Fibroblast of peridontal ligament (primary cell): ENCODE measurements around the gene ABR.
A peak's percentile ranks its signal among the peaks of the same experiment; 100 is the strongest.

Source experiments
- DNase-seq: peaks from one replicate; pipeline ENCODE4 v3.0.0-alpha.2; 2010; ENCODE audit errors: extremely low read depth

The ABR gene

DNA sequence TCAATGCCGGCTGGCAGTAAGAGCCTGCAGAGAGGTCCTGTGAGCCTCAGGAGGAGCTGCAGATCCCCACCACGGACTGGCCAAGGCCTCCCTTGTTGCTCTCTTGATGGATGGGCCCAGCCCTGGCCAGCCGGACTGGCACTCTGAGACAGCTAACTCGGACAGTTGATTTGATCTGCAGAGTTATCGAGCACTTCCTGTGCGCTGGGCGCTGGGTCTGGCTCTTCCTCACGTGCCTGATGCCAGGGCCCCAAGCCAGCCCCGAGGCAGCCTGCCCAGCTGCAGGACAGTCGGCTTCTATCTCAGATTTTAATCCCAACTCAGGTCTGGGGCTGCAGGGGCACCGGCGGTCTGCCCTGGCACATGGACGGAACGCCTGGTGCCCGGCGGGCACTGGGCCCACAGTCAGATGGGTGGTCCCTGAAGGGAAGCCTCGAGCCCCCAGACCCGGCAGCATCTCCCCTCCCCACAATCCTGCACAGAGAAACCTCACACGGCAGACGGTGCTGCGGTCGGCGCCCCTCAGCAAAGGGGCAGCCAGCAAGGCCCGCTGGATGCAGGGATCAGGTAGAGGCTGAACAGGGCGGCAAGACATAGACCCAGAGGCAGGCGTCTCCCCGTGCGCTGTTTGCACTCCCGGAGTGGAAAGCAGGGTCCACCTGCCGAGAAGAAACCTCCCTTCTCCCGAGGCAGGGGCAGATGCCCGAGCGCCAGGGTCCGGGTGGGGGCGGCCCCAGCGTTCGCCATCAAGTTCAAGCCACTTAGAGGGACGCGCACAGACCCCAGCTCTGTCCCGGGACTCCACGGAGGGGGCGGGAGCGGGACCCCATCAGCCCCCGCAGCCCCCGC is 148.9 kb downstream of the ABR start:
- DNase-seq = no peak

DNA sequence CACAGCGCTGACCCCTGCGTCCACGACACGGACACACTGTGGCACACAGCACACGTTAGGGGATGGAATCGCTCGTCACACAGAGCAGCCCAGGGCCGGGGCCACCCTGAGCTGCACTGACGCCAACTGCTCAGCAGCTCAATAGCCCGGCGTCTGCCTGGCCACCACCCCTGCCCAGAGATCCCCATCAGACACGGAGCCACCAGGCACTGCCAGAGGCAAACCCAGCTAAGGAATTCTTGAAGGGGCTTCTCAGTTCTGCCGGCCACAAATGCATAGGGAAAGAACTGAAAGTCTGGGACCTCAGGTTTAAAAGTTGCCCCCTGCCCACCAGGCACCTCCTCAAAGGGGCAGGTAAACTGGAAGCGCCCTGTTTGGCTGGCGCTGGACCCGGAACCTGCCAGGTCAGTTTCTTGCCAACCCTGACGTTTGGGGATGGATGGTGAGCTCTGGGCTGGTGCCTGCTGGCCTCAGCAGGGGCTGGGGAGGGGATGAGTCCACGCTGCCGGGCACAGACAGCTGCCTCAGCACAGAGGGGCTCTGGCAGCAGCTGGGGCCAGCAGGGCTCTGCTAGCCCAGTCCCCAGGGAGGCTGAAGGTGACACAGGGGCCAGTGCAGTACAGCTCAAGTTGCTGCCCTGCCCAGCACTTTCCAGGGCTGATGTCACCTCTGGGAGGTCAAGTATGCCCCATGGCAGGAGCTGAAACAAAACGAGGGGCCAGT is 149.7 kb downstream of the ABR start:
- DNase-seq = no peak

DNA sequence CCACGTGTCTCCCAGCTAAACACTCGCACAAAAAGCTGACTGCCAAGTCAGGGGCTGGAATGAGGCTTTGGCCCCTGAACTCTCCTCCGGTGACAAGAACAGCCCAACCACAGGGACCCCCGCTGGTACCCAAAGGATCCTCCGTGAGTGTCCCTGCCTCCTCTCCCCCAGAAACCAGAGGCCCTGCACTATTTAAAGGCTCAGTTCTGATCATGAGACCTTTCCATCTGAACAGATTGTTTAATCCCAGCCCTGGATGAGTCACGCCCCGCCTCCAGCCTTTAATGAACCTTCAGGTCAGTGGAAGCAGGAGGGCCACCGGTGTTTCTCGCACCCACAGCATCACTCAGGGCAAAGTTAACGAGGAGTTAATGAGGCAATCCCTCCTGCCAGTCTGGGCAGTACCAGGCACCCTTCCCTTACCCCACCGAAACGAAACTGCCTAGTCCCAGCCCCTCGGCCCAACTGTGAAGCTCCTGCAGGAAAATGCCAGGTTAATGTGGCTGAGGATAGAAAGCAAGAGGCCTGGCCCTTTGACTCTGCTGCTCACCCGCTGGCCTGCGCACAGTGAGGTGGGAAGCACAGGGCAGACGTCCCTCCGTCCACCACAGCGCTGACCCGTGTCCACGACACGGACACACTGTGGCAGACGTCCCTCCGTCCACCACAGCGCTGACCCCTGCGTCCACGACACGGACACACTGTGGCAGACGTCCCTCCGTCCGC is 150.4 kb downstream of the ABR start:
- peak; percentile 70 for DNase-seq

DNA sequence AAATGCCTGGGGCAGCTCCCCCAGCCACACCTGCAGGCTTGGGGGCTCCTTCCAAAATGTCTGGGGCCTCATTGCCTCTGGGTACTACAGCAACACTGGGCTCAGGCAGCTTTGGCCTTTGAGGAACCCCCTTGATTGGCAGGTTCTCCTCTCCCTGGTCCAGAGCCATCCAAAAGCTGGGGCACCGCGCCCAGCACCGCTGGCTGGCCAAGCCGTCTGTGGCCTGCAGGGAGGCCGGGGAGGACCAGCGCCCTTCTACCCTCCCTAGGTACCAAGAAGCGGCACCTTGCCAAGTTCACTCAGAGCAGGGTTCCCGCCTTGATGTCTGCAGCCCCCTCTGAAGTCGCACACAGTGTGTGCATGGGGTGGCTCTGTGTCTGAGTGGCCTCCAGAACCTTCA is 152.7 kb downstream of the ABR start:
- DNase-seq = no peak

DNA sequence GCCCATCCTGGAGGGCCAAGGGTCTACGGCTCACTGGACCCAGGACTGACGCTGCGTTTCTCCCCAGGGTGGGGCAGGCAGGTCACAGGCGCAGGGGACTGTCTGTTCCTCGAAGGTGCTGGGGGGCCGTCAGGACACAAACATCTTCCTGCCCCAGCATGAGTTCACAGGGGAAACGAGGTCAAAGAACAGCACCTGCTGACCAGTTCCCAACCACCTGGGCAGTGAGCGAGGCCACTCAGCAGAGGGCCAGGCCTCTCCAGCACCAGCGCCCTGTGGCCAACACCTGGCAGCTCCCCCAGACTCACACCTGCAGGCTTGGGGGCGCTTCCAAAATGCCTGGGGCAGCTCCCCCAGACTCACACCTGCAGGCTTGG is 153.2 kb downstream of the ABR start:
- no peak for DNase-seq

DNA sequence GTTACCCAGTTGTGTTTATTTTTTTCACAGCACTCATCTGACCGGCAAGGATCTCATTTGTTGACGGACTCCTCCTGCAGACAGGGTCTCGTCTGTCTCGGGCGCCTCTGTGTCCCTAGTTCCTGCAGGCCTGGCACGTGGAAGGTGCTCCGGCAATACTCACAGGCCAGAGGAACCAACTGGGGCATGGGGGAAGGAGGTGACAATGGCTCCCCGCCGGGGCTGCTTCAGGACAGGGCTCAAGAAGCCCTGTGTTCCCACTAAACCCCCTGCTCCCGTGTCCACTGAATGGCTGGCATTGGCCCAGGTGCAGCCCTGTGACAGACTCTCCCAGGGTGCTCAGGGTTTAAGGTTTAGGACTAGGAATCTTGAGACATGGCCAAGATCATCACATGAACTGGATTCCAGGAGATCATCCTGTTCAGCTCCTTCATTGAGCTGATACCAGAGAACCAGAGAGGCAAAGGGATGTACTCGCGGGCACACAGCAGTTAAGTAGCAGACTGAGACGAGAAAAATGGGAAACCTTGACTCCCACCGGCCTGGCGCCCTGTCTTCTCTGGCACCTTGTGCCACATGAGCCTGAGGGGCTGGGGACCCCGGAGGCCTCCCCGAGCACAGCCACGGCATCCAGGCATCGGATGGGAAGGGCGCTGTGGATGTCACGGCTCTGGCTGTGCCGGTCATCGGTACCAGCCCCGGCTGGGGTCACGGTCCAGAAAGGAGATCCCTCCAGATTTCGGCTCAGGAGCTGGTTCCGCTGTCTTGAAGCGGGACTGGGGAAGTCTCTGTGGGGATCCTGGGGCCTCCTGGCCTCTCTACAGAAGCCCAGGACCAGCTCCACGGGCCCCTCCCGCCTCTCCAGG is 153.8 kb downstream of the ABR start:
- DNase-seq = no peak

DNA sequence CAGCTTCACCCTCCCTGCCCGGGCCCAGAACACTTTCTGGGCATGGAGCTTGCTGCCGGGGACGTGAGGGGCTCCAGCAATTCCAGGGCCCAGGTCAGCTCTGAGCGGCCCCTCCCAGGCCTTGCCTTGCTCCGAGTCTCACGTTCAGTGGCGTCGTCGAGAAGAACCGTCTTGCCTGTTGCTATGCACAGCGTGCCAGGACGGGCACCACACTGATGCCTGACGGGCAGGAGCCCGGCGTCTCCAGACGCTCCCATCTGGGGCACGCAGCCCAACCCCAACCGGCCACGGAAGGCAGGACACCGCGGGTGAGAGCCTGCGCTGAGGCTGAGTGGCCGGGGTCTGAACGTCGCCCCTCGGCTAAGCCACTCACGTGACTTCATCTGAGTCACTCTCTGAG is 155.7 kb downstream of the ABR start:
- DNase-seq = no peak

DNA sequence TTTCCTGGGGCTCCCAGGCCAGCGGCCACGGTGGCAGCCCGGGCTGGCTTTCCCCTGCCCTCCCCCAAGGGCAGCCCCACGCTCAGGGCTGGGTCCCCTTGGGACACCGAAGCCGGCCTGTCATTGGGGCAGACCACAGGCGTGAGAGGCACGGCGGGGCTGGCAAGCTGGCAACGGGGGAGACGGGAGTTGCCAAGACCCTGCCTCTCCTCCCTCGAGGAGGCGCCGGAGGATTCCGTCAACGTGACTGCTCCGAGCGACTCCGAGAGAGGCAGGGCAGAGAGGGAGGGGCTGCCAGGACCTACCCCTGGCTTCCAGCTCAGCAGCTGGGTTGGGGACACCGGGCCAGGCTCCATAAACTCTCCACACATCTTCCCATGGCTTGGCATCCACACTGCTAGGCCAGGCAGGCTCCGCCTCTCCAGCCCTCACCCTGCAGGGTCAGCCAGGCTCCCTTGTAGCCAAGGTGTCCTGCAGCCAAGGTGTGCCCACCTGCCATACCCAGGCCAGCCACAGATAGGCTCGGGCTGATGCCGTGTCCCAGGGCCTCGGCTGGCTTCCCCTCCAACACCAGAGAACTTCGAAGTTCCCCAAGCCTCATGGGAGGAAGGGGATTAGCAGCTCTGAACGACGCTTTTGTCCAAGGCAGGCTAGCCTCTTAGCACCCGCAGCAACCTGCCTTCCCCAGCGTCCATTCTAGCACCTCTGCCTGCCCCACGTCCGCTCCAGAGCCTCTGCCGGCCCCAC is 157.3 kb downstream of the ABR start:
- DNase-seq = no peak

DNA sequence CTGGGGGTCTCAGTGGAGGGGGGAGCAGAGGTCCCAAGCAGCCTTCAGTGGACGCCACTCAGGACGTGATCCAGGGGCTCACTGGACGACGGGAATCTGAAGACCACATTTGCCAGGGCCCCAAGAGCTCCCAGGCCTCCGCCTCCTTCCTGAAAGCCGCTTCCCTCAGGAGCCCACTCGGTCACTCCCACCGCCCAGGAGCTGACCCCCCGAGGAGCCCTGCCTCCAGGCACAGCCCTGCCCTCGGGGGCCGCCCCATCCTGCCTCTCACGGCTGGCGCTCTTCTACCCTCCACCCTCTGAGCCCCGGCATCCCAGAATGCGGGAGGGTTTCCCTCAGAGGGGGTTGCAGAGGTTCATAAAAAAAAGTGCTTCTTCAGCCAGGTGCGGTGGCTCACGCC is 158.6 kb downstream of the ABR start:
- DNase-seq = no peak

DNA sequence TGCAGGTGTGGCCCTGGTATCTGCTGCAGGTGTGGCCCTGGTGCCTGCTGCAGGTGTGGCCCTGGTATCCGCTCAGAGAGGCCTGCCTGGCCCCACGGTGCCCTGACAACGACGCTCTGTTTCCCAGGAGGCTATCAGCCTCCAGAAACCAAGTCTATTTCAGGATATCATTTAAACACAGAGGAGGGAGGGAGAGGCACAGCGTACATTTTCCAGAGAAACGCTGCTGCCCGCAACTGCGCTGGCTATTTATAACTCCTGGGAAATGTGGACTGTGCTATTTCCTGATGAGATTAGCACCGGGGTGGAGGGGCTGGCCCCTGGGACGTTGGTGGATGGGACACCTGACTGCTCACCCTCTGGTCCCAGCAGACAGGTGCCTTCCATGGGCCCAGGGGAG is 160.3 kb downstream of the ABR start:
- DNase-seq = no peak

DNA sequence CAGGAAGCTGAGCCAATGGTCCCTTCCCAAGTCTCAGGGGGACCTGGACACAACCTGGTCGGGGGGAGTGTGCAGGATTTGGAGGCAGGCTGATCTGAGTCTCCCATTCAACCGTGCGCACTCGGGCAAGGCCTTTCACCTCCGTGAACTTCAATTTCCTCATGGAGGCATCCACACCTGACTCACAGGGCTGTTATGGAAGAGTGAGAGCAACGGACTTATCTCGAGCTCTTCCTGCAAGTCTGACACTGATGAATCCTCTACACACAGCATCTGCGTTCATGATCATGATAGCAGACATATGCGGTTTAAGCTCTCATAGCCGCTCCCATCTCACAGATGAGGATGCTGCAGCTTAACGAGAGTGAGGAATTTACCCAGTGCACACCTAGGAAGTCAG is 161.2 kb downstream of the ABR start:
- no peak for DNase-seq

DNA sequence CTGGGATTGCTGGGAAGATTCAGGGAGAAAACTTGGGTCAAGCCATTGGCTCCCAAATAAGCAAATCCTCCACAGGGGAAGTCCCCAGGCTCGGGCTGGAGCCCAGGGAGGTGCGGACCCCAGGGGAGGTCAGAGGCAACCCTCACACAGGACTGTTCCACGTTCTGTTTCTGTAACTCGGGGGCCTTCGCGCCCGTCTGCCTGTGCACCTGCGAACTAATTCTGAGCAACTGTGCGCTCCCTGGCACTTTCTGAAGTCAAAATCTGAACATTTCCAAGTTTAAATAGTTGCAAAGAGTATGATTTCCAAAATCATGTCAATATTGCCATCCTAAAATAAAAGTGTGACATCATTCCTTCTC is 166.1 kb downstream of the ABR start:
- DNase-seq = no peak

DNA sequence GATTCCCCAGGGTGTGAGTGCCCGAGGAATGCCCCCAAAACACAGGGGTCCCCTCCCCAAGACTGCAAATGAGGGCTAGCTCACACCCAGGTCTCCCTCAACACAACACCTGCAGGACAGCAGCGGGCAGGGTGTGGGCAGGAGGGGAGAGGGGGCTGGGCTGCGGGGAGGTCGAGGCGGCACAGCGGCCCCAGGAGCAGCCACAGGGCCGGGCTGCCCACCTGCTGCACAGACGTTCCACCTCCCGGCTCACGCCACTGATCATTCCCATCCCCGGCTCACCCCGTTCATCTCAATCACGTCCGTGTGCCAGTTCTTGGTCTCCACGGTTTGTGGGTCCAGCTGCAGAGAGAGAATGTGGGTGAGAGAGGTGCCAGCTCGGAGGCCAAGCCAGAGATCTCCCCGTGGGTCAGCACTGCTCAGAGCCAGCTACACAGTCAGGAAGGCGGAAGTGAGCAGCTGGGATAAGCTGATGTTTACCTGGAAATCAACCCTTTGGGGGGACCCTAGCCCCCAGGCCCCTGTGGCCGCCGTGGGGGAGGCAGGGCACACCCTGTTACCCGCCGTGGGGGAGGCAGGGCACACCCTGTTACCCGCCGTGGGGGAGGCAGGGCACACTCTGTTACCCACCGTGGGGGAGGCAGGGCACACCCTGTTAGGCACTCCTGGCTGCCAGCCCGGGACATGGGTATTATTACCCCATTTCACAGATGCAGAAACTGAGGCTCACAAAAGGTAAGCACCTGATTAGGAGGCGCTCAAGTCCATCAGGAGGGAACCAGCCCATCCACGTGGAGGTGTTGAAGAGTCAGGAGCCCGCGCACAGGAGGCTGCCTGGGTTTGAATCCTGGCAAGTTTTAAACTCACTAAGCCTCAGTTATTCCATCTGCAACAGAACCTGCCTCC is 166.7 kb downstream of the ABR start:
- DNase-seq = no peak

DNA sequence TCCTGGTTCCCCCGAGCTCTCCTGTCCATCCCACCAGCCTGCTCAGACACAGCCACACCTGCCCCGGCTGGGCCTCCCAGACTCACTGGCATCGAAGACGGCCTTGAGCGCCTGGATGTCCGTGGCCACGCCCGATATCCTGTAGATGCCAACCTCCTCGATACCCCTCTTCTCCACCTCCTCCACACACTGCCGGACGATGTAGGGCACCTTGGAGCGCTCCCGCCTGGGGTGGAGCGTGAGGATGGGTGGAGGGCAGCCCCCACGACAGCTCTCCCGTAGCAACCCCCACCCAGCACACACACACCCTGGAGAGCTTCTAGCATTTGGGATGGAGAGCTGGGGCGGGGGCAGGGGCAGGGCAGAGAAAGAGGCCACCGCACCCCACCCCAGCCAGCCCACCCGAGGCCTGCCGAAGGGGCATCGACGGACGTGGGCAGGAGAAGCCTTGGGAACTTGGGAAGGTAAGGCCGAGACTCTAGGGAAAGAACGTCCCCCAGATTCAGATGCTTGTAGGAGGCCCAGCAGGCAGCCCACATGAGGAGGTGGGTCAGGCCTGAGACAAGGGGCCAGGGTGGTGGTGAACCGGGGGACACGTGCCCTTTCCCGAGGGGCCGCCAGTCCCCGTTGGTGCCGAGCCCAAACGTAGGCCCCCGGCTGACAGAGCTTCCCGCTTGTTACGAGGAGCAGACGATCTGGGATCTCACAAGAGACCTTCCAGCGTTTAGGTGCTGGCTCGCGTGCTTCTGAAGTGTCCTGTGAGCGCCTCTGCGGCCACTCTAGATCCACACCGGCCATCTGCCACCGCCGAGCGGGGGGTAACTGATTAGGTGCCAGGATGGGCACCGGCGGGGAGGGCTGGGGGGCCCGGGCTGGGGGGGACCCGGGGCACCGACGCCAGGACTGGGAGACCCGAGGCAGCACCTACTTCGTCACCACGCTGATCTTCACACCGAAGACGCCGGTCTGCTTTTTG is 167.7 kb downstream of the ABR start:
- DNase-seq = no peak

DNA sequence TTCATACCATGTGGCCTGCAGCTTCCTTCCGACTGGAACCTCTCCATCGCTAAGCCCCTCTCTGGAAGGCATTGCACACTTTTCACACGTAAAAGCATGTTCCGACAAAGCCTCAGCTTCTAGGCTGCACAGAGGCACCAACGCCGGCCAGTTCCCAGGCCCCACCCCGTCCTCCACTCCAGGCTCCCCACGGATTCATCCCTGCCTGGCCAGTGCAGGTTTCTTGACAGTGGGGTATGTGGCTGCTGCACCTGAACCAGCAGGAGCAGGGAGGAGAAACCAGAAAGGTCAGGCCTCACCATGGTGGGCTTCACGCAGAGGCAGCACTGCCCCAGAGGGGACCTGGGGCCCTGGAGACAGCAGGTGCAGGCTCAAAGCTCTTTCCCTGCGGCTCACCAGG is 168.6 kb downstream of the ABR start:
- no peak for DNase-seq

DNA sequence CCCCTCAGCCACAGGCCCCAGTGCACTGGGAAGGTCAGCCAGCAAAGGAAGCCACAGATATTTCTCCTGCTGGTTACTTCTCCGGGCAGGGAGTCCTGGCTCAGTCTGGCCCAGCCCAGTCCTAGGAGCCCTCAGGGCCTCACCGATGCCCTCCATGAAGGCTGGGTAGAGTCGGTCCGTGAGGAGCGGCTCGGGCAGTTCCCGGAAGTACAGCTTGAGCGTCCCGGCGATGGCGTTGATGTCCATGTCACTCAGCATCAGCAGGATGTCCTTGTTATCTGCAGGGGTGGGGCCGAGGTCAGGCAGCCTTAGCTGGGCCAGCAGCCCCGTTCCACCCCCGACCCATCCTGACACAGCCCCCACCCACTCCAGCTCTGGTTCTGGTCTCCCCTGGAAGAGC is 169.2 kb downstream of the ABR start:
- no peak for DNase-seq

DNA sequence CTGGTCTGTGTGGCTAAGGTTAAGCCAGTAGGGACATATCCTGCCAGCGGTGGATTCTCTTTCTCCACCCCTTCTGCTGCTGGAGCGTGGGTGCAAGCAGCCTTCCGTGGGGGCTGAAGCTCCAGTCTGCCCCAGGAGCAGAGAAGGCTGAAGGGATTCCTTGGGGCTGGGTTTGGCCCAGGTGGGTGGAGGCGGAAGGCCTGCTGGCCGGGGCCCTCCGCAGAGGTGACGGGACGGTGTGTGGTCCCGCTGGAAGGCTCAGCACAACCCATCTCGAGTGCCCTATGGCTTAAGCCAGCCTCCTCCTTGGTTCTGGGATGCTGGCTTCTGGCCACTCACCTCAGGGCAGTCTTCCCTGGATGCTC is 169.7 kb downstream of the ABR start:
- DNase-seq = no peak

DNA sequence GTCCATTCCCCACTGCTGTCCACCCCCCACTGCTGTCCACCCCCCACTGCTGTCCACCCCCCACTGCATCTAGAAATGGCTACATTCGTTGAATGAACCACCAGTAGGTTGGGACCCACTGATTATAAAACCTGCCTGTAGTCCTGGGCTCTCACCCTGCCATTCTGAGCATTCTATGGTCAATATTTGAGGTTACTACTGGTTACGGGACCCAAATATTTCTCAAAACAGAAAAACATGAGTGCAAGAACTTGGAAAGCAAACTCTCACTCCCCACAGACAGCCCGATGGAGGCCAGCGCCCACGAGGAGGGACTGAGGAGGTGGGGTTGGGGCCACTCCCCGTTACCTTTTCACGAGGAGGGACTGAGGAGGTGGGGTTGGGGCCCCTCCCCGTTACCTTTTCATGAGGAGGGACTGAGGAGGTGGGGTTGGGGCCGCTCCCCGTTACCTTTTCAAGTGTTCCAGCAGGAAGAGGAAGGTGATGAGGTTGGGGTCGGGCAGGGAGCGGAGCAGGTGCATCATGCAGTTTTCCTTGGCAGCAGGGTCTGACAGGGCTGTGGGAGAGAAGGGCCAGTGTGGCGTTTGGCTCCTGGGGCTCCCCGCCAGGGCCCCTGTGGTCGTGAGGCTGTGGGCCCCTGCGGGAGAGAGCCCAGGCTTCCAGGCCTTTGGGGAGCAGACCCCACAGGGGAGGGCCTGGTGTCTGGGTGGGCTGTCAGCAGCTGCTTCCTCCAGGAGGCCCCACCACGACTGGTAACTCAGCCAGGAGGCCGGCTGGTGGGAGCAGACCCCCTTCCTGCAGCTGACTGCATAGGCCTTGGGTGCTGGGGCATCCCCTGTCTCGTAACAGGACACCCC is 170.3 kb downstream of the ABR start:
- no peak for DNase-seq
